HUDEP-2 (cell line): ENCODE measurements around the gene NHSL1.

Source experiments
- DNase-seq, 76 experiments: peaks; one replicate each; lab custom pipeline; 2025; ENCODE audit not compliant: unreplicated experiment in 76 of 76; lab: John Stamatoyannopoulos, UW

The NHSL1 gene

DNA sequence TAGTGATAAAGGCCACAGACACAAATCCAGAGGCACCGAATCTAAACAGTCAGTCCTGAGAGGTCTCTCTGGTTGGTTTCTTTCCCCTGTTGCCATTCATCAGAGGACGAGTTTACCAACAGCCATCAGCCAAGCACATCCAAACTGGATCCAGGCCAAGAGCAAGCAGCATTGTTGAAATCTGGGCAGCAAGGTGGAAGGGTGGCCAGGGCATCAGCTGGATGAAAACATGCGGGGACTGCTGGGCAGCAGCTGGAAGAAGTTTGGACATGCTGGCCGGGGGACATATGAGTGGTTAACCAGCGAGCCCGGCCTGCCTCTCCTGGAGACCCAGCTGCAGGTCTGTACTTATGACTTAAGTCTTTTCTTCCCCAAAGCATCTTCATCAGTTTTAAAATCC lies 121.5 kb downstream of the NHSL1 start, which contains the start of gene SMIM28:
TSS of gene SMIM28 (plus strand) at position 62 of the 400 bp plus-strand sequence. CDS start at position 230, 168 bp downstream.
- DNase-seq: no peak

DNA sequence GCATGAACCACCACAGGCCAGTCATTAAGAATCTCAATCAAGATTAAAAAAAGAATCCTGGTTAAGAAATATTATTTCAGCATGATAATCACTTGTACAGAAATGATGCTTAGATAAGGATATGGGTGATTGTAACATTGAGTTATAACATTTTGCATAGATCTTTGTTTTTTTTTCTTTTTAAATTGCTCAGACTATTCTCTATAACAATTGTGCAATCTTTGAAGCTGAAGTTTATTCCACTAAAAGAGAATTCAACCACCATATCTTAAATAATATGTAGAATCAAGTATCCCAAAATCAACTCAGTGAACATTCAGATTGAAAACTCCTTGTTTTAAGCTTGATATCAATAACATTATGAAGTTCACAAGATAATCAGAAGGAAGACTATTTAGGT lies 122.3 kb downstream of the NHSL1 start:
- no peak for DNase-seq

DNA sequence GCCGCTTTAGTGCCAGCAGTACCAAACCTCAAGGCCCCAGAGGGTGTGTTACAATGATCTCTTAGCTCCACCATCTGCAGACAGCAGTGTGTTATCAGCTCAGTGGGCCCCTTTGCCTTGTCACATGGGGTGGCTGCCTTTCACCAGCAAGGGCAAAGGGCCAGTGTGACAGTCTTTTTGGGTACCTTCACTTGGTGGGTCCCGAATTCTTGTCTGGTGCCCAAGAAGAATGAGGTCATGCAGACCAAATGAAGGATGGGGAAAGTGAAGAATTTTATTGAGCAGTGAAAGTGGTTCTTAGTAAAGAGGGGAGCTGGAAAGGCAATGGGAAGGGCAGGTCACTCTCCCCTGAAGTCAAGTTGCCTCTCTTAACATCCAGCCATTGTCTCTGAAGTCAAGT lies 124.5 kb downstream of the NHSL1 start:
- peak in 12 of 76 experiments; percentile 3 to 46 (median 14) for DNase-seq

DNA sequence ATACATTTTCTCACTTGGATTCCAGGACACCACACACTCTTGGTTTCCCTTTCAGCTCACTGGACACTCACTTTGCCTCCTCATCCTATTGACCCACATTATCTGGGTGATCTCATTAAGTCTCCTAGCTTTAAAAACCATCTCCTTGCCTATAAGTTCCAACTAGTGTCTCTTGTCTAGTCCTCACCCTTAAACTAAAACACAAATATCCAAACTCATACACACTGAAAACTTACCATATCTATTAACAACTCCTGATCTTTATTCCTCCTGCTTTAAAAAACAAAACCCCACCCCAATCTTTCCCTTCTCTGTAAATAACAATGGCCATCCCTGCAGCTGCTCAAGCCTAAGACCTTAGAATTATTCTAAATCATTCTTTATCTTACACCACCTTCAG lies 125.1 kb downstream of the NHSL1 start:
- DNase-seq: no peak

DNA sequence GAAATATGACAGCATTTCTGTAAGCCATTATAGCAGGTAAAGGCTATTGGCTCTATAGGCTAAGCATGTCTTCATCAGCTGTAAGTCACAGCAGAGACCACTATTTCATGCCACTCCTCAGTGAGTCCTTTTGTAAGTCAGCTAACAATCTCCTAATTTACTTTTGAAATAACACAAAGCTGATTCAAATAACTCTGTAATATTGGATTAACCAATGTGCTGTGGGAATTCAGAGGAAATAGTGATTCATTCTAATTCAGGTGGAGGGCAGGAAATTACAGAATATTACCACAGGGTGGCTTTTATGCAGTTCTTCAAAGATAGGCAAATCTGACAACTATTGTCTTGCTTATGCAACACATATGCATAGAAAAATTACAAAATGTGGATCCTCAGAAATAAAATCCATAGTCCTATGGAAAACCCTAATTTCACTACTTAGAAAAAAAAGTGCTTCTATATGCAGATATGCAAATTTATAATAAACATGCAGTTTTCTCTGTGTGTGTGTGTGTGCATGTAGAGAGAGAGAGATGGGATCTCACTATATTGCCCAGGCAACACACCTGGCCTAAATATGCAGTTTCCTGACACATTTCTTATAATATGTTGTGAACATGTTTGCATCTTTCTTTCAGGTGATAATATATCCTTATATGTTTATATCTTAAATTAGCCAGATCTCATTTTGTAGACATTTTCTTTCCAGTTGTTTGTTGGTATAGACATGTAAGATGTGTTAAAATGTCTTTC lies 126.4 kb downstream of the NHSL1 start:
- no peak for DNase-seq
